ENCODE measurements around the gene WDFY2.
"Not testable (repeated sequence)": the region's sequence is repeated elsewhere in the genome, so short reads cannot be mapped to it uniquely, and the experiment has no call there.

The WDFY2 gene

DNA sequence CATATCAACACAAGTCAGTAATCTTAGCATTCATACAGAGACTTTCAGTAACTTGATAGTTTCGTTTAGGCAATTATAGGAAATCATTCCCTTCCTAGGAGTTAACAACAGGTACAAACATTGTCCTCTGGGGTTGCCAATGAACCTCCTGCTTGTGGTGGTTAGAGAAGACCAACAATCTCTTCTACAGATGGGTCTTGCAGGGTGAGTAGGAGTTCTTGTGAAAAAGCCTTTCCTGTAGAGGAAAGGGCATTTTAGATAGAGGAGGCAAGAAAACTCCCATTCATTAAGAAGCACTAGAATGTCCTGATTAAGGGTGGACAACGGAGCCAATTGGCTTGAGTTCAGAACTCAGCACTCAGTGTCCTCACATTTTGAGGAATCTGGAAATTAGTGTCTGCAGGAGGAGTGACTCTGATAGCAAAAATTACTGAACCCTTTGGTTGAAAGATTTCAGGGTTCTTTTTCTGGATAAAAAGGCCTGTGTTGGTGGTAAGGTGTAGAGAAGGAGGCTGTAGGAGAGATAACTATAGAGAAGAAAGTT lies 4.2 kb downstream of the WDFY2 start:
- Mint-ChIP-seq H3K4me1 (peaks cover 46% of the 10 kb centered on the region), H3K27ac (peak overlapping the region; percentile 66), H3K4me3 (no peak overlapping the region), H3K36me3 (no peaks in the 10 kb centered on the region), H3K9me3 (no peaks in the 10 kb centered on the region), H3K27me3 (no peaks in the 10 kb centered on the region)

DNA sequence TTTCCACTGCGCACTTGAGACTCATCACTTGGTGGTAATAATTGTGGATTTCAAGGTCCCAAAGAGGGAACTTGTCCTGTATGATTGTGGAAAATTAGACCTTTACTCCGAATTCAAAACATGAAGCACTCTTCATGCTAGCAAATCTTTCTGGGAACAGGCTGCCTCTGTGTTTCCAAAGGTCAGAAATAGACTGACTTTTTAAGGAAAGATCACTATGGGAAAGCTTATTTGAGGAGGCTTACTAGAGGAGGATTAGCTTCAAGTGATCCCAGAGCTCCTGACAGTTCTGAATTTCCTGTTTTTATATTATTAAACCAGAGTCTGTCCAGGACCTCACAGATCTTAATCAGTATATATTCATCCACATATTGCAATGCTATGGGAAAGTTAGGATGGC lies 5.5 kb downstream of the WDFY2 start:
- Mint-ChIP-seq H3K9me3 (no peaks in the 10 kb centered on the region), H3K36me3 (no peaks in the 10 kb centered on the region), H3K4me1 (peaks cover 53% of the 10 kb centered on the region), H3K27ac (no peak overlapping the region), H3K27me3 (no peaks in the 10 kb centered on the region), H3K4me3 (no peak overlapping the region)

DNA sequence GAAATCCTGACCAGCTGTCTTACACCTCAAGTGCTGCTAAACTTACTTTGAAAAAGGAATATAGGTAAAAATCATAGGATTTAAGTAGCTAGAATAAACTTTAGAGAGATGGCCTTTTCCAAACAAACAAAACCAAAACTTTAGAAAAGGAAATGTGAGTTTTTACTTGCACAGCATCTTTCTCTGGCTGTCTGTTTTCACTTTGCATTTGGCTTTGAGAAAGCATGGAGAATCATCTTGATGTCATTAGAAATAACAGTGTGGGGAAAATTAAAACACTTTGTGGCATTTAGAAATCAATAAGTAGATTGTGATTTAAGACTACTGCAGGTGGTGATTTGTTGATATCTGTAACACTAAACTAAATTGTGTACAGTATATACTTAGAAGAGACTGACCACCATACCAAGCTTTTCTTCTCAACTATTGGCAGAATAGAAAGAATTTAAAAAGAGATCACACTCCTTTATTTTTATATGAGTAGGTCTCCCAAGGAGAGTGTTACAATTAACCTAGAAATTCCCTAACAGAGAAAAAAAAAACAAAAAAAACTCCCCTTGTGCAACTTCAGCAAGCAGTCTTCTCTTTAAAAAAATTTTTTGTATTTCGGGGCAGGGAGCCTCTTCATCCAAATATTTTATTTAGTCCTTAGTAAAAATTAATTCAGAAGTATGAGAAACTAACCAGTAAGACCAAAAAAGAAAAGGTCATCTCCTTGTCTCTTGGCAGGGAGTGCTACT lies 6.1 kb downstream of the WDFY2 start:
- Mint-ChIP-seq H3K9me3 (no peaks in the 10 kb centered on the region), H3K4me1 (peaks cover 56% of the 10 kb centered on the region), H3K27ac (no peak overlapping the region), H3K27me3 (no peaks in the 10 kb centered on the region), H3K4me3 (no peak overlapping the region), H3K36me3 (peaks cover 2% of the 10 kb centered on the region)

DNA sequence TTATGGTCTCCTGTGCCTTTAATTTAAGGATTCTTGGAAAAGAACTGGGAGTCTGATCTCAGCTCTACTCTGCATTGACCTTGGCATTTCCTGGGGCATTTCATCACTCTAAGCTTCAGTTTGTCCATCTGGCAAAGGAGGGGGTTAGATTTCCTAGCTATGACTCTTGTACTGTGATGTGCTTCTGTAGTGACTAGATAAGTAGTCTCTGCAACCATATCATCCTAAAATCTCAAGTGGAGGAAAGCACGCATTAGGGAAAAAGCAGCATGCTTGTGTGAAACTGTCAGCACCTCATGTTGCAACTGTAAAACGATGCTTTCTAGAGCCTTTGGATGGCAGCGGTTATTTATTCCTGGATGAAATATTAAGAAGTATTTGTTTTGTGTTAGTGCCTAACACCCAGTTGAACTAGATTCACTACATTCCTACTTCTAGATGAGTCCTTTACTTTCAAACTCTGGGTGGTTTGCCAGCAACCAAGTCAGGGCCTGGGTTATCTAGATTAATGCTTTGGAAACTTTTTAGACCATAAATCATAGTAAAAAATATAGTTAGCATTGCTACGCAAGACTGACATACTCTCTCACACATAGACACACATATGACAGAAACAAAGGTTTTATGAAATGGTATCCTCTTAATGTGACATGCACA lies 6.8 kb downstream of the WDFY2 start:
- Mint-ChIP-seq H3K27me3 (no peaks in the 10 kb centered on the region), H3K36me3 (peaks cover 2% of the 10 kb centered on the region), H3K4me1 (peaks cover 55% of the 10 kb centered on the region)

DNA sequence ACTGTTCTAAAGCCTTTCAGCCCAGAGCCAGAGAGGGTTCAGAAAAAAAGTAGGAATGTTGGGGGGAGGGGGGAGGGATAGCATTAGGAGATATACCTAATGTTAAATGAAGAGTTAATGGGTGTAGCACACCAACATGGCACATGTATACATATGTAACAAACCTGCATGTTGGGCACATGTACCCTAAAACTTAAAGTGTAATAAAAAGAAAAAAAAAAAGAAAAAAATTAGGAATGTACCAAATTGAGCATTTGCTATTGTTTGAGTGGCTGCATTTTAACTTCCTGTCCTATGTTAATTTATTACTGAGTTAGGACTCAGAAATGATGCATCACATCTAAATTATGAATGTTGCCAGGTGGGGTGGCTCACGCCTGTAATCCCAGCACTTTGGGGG lies 7.7 kb downstream of the WDFY2 start:
- not testable (repeated sequence) for H3K27ac Mint-ChIP-seq, H3K9me3 Mint-ChIP-seq, H3K4me3 Mint-ChIP-seq, H3K36me3 Mint-ChIP-seq, H3K27me3 Mint-ChIP-seq
- peaks cover 62% of the 10 kb centered on the region for H3K4me1 Mint-ChIP-seq

More for the DNA sequence above, 6.8 kb downstream of the WDFY2 start:
- H3K9me3 Mint-ChIP-seq = no peaks in the 10 kb centered on the region
- no peak overlapping the region for H3K4me3 Mint-ChIP-seq
- H3K27ac Mint-ChIP-seq = no peak overlapping the region

DNA sequence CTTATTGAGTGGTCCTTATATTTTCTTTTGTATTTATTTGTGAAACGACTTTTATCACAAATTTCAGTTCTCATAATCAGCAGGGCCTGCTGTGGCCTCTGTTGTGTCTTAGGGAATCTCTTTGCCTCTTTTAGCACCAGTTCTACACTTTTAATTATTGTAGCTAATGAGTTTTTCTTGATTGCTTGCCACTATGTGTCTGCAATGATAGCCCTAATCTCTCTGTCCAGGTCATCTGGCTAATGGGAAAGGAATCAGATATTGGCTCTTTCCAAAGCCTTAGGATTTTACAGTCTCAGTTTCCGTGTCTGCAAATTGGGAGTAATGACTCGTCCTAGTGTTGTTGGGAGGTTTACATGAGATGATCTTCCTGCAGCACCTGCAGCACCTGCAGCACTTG lies 10.2 kb downstream of the WDFY2 start:
- Mint-ChIP-seq H3K27ac (no peak overlapping the region), H3K4me1 (peaks cover 50% of the 10 kb centered on the region), H3K27me3 (no peaks in the 10 kb centered on the region), H3K36me3 (peaks cover 2% of the 10 kb centered on the region), H3K4me3 (no peak overlapping the region), H3K9me3 (no peaks in the 10 kb centered on the region)

DNA sequence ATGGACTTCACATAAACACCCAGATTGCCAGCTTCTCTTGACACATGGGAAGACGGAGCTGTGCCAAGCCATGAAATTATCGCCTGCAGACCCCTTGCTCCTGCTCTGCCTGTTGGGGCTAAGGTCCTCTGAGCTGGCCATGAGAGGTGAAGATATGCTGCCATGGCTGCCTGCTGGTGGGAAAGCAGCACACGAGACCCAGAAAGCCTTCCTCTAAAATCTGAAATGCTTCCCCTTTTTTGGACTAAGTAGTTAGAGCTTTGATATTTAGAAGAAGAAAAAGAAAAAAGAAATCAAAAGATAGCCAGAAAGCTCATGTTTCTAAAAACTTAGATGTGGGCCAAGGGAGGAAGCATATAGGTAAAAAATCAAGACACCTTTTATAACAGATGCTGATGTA lies 11.2 kb downstream of the WDFY2 start:
- H3K27me3 Mint-ChIP-seq = no peaks in the 10 kb centered on the region

DNA sequence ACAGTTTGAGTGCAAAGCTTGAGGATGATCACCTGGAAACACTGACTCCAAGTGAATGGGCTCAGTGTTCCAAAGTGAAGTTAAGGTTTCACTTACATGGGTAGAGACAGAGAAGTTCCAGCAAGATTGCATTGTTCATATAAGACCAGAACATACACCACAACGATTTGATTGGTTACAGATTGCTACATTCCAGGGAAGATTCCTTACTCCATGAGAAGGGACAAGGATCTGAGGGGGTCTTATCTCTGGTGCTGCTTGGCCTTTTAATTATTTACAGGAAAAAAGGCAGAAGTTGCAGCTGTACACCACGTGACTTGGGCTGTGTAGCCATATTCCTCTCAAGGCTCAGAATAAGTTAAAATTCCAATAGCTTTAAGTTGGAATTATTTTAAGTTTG lies 12.3 kb downstream of the WDFY2 start:
- Mint-ChIP-seq H3K9me3 (no peaks in the 10 kb centered on the region), H3K27ac (no peak overlapping the region), H3K27me3 (no peaks in the 10 kb centered on the region), H3K36me3 (peaks cover 5% of the 10 kb centered on the region), H3K4me1 (peaks cover 50% of the 10 kb centered on the region), H3K4me3 (no peak overlapping the region)

More for the DNA sequence above, 11.2 kb downstream of the WDFY2 start:
- Mint-ChIP-seq H3K27ac (no peak overlapping the region), H3K4me3 (no peak overlapping the region), H3K4me1 (peaks cover 49% of the 10 kb centered on the region), H3K36me3 (peaks cover 5% of the 10 kb centered on the region), H3K9me3 (no peaks in the 10 kb centered on the region)

DNA sequence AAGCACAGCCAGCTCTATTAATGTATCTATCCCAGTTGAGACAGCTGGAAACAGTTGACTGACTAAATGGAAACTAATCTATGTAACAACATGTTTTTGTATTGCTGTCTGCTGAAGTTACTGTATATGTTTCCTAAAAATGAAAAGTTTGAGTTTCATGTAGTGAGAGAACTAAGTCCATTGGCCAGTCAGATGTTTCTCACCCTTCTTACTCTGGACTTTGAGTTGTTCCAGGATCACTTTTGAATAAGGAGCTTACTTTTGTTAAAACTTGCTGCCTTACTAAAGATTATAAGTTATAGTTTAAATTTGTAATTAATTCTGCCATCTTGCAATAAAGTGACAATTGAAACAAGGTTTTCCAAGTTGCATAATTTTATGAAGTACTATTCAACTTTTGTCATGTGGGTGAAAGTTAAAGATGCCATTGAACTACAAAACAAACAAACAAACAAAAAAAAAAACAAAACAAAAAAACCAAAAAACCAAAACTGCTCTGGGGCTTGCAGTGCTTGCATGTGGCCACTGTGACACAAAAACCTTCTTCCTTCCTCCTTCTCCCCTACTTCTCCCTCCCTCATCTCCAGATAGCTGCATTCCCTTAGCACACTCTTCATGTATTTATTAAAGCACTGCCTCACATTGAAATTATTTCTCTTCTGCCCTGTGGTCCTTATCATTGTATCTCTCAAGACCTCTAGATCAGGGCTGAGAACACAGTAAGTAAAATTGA lies 15.3 kb downstream of the WDFY2 start:
- Mint-ChIP-seq H3K27ac (peak overlapping the region; percentile 63), H3K4me3 (no peak overlapping the region), H3K27me3 (no peaks in the 10 kb centered on the region), H3K4me1 (peaks cover 56% of the 10 kb centered on the region), H3K9me3 (no peaks in the 10 kb centered on the region), H3K36me3 (peaks cover 10% of the 10 kb centered on the region)

DNA sequence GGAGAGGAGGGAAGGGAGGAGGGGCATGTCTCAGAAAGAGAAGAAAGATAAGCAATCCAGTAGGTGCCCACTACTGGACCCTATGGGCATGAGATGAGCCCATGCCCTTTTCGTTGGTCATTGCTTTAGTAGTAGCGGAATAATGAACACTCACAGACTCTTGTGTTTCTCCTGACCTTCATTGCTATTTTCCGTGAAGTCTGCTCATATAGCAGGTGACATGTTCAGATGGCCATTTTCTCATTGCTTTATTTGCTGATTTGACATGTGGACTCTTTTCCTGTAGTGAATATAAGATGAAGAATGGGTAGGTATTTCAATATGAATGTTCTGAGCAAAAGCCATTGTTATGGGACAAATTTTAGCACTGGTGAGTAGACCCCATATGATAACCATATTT lies 16.4 kb downstream of the WDFY2 start:
- no peak overlapping the region for H3K4me3 Mint-ChIP-seq
- peaks cover 46% of the 10 kb centered on the region for H3K4me1 Mint-ChIP-seq
- no peaks in the 10 kb centered on the region for H3K9me3 Mint-ChIP-seq
- H3K27ac Mint-ChIP-seq = no peak overlapping the region
- H3K36me3 Mint-ChIP-seq = peaks cover 8% of the 10 kb centered on the region
- no peaks in the 10 kb centered on the region for H3K27me3 Mint-ChIP-seq

DNA sequence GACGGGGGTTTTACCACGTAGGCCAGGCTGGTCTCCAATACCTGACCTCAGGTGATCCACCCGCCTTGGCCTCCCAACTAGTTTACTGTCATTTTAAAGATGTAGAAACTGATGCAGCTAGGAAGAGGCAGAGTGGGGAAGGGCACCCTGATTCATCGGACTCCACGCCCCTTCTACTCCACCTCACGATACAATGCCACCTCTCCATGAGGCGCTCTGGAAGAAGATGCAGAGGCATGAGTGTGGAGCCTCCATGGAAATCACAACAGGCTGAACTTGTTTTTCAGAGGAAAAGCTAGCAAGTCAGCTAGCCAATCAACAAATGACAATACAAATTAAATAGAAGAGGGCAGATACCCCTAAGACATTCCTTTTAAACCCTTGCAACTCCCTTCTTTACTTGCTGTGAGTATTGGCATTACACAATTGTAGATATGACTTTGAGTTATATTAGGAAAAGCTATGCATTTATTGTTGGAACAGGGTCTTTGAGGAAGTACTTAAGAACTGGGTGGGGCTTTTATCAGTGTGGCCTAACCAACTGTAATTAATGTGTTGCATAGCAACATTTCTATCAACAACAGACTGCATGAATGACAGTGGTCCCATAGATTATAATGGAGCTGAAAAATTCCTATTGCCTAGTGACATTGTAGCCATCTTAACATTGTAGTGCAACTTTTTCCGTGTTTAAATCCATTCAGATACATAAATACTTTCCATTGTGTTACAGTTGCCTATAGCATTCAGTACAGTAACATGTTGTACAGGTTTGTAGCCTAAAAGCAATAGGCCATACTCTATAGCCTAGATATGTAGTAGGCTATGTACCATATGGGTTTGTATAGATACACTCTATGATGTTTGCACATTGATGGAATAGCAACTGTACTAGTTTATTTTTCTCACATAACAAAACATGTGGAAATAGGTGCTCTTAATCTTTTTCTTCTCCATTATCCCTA lies 17.6 kb downstream of the WDFY2 start:
- peaks cover 8% of the 10 kb centered on the region for H3K36me3 Mint-ChIP-seq
- peaks cover 34% of the 10 kb centered on the region for H3K4me1 Mint-ChIP-seq
- no peak overlapping the region for H3K4me3 Mint-ChIP-seq
- no peaks in the 10 kb centered on the region for H3K9me3 Mint-ChIP-seq
- H3K27me3 Mint-ChIP-seq = no peaks in the 10 kb centered on the region
- H3K27ac Mint-ChIP-seq = no peak overlapping the region

DNA sequence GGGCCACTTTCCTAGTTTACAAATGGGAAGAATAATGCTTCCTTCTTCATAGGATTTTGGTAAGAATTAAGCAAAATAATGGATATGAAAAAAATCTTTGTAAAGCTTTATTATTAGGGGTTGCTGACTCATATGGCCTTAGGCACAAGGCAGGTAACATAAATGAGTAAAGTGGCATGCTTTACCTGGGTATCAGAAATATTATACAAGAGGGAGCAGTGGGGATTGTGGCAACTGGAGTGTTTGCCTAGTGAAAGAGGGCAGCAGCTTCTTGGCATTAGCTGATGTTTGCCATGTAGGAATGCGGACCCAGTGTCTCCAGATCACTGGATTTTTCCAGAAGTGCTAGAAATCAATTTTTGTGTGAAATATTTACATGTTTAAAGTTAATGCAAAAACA lies 19.5 kb downstream of the WDFY2 start:
- Mint-ChIP-seq H3K4me1 (peaks cover 26% of the 10 kb centered on the region), H3K9me3 (no peaks in the 10 kb centered on the region), H3K27me3 (no peaks in the 10 kb centered on the region), H3K4me3 (no peak overlapping the region), H3K27ac (no peak overlapping the region), H3K36me3 (peaks cover 8% of the 10 kb centered on the region)

DNA sequence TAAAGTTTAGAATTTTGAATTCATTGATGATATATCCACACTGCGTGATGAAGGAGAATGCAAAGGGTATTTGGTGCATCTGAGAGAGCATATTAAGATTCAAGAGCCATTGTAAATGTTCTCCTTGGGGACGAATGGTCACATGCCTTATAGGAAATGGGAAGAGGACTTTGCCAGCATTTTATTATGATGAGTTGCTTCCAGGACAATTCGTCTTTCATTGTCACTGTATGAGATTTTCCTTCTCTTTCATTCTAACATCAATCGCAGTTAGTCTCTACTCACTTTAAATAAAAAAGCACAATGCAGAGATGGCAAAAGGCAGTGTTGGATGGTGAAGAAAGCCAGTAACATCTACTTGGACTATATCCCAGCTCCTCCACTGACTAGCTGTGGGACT lies 21.4 kb downstream of the WDFY2 start:
- Mint-ChIP-seq H3K27me3 (no peaks in the 10 kb centered on the region), H3K4me3 (no peak overlapping the region), H3K36me3 (peaks cover 6% of the 10 kb centered on the region), H3K9me3 (no peaks in the 10 kb centered on the region), H3K27ac (no peak overlapping the region), H3K4me1 (peaks cover 12% of the 10 kb centered on the region)

DNA sequence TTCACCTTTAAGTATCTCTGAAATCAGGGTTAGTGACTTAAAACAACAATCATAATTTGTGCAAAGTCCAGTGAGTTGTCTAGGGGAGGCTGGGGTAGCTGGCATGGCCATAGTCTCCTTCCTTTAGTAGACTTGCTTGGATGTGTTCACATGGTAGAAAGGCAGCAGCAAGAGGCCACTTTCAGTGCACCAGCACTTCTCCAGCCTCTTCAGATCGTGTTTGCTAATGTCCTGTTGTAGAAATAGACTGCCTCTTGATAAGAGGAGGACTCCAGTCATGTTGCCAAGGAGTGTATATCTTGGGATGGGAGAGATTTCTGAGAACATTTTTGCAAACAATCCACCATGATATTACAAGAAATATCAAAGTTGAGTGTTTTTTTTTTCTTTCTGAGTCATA lies 22.9 kb downstream of the WDFY2 start:
- no peaks in the 10 kb centered on the region for H3K27me3 Mint-ChIP-seq
- no peak overlapping the region for H3K4me3 Mint-ChIP-seq
- H3K4me1 Mint-ChIP-seq = peaks cover 6% of the 10 kb centered on the region
- no peaks in the 10 kb centered on the region for H3K9me3 Mint-ChIP-seq
- peaks cover 6% of the 10 kb centered on the region for H3K36me3 Mint-ChIP-seq
- H3K27ac Mint-ChIP-seq = no peak overlapping the region

DNA sequence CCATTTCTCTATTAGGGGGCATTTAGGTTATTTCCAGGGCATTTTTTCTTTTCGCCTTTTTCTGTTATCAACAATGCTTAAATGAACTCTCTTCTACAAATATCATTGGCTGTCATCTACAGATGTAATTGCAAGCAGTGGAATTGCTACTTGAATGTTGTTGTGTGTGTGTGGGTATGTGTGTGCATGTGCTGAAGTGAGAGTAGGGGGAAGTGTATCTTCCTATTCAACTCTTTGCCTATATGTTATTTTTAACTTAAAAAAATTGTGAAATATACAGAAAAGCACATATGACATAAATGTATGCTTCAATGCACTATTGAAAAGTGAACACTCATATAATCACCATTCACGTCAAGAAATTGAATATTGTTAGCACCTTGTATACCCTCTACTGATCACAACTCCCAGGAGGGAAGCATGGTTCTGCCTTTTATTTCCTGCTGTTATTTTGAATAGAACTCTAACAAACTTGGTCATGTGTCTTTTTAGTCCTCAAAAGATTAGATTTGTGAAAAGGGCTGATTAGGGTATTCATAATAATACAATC lies 24.7 kb downstream of the WDFY2 start:
- no peaks in the 10 kb centered on the region for H3K27me3 Mint-ChIP-seq
- peaks cover 5% of the 10 kb centered on the region for H3K4me1 Mint-ChIP-seq
- H3K4me3 Mint-ChIP-seq = no peak overlapping the region
- H3K9me3 Mint-ChIP-seq = no peaks in the 10 kb centered on the region
- H3K36me3 Mint-ChIP-seq = no peaks in the 10 kb centered on the region
- H3K27ac Mint-ChIP-seq = no peak overlapping the region

Data from activated naive CD4-positive, alpha-beta T cell treated with anti-CD3 and anti-CD28 coated beads, Interleukin-2, amount 50 U/mL, for 24 hours (primary cell).